ENCODE data around the gene CATSPERZ.

GRCh38 chr11:64263021-64263946 is 36.9 kb upstream of the CATSPERZ start:
- TF ChIP-seq CTCF (IDR thresholded peaks at IDR 0.05; ENCODE audit: low read depth, low read length), result no peak
- TF ChIP-seq MYC (IDR thresholded peaks at IDR 0.05; ENCODE audit: low read depth, low read length), result no peak
